HFFc6 (cell line): ENCODE data around the gene ADIPOQ. TPM values are rescaled to one million over a fixed set of nuclear protein-coding genes. Genes with fewer than 3 reads are reported as not detected.
"Not testable (repeated sequence)": the region's sequence is repeated elsewhere in the genome, so short reads cannot be mapped to it uniquely, and the experiment has no call there.

Experiments used
- DNase-seq: peaks from one replicate; pipeline ENCODE4 v3.0.0-alpha.2; 2018
- H3K27ac Mint-ChIP-seq: 2 replicates; pipeline ENCODE4 v1.8.0; 2020; ENCODE audit warnings: mild to moderate bottlenecking, mixed read lengths
- H3K27me3 Mint-ChIP-seq: 2 replicates; pipeline ENCODE4 v1.8.0; 2021; ENCODE audit warnings: mild to moderate bottlenecking, moderate library complexity, mixed read lengths; ENCODE audit not compliant: insufficient read depth
- H3K36me3 Mint-ChIP-seq: 2 replicates; pipeline ENCODE4 v1.8.0; 2021; ENCODE audit warnings: low read depth, mixed read lengths
- H3K4me1 Mint-ChIP-seq: 2 replicates; pipeline ENCODE4 v1.8.0; 2020; ENCODE audit warnings: low read depth, mixed read lengths
- H3K4me3 Mint-ChIP-seq: 2 replicates; pipeline ENCODE4 v1.8.0; 2020; ENCODE audit warnings: mild to moderate bottlenecking, moderate library complexity, mixed read lengths
- H3K9me3 Mint-ChIP-seq: 2 replicates; pipeline ENCODE4 v1.8.0; 2020; ENCODE audit warnings: mild to moderate bottlenecking, mixed read lengths
- total RNA-seq, 6 experiments: library from RNA; stranded (reverse); fragmentation: NEBNext Ultra II Directional; extraction: Animal tissue kit (Norgen Biotek cat#: 25700); gene quantifications; 2 replicates in 1 of 6; 3 replicates in 5 of 6; pipeline ENCODE4 v1.2.3, GENCODE V29; 2021
- TF ChIP-seq, protein P1 (sequence below): fragments of 200-600 bp; sonication (generic); IDR thresholded peaks from 2 replicates; pipeline ENCODE4 v1.5.0; 2021; ENCODE audit warnings: antibody characterized with exemption, mild to moderate bottlenecking

Gene ADIPOQ
- total RNA-seq, 6 experiments from 2014 or later = not detected

DNA sequence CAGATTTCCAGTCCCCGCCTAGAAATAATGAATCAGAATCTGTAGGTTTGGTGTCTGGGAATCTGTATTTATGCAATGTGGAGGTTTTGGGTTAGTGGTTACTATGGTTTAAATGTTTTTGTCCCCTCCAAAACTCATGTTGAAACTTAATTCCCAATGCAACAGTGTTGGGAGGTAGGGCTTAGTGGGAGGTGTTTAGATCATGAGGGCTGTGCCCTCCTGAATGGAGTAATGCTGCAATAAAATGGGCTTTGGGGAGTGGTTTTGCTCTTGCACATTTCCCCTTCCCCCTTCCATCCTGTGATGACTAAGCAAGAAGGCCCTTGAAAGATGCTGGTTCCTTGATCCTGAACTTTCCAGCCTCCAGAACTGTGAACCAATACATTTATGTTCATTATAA is 27.1 kb upstream of the ADIPOQ start:
- Mint-ChIP-seq H3K27me3 (peaks cover 4% of the 10 kb centered on the region; the same call in 1 of the 2 replicates), H3K9me3 (no peaks in the 10 kb centered on the region), H3K27ac (peak overlapping the region; percentile 23; the same call in 1 of the 2 replicates), H3K4me3 (no peak overlapping the region), H3K4me1 (peaks cover 18% of the 10 kb centered on the region), H3K36me3 (no peaks in the 10 kb centered on the region)
- TF ChIP-seq, protein P1, sequence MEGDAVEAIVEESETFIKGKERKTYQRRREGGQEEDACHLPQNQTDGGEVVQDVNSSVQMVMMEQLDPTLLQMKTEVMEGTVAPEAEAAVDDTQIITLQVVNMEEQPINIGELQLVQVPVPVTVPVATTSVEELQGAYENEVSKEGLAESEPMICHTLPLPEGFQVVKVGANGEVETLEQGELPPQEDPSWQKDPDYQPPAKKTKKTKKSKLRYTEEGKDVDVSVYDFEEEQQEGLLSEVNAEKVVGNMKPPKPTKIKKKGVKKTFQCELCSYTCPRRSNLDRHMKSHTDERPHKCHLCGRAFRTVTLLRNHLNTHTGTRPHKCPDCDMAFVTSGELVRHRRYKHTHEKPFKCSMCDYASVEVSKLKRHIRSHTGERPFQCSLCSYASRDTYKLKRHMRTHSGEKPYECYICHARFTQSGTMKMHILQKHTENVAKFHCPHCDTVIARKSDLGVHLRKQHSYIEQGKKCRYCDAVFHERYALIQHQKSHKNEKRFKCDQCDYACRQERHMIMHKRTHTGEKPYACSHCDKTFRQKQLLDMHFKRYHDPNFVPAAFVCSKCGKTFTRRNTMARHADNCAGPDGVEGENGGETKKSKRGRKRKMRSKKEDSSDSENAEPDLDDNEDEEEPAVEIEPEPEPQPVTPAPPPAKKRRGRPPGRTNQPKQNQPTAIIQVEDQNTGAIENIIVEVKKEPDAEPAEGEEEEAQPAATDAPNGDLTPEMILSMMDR = no peak
- DNase-seq = peak; percentile 34

DNA sequence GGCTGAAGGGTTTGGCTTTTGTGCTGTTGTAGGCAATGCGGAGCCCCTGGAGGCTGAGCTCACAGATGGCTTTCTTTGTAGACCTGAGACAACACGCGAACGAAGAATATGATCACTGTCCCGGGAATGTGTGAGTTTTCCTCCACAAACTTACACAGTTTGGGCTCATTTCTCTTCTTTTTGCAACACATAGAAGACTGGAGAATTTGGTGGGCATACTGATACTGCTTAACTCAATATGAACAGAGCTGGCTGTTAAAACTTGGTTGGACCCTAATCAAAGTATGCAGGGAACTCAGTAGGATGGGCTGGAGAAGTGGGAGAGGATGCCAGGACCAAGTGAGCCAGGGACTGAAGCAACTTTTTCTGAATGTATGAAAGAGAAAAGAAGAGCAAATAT is 24.0 kb upstream of the ADIPOQ start:
- Mint-ChIP-seq H3K9me3 (no peaks in the 10 kb centered on the region), H3K4me3 (no peak overlapping the region), H3K4me1 (peaks cover 34% of the 10 kb centered on the region), H3K36me3 (no peaks in the 10 kb centered on the region), H3K27me3 (no peaks in the 10 kb centered on the region), H3K27ac (no peak overlapping the region)
- no peak for DNase-seq
- TF ChIP-seq, protein P1 = no peak

GRCh38 chr3:186818956-186819355 is 23.6 kb upstream of the ADIPOQ start:
- H3K27ac Mint-ChIP-seq = no peak overlapping the region
- H3K4me1 Mint-ChIP-seq = peaks cover 34% of the 10 kb centered on the region
- H3K36me3 Mint-ChIP-seq = no peaks in the 10 kb centered on the region
- H3K4me3 Mint-ChIP-seq = no peak overlapping the region
- DNase-seq = no peak
- TF ChIP-seq, protein P1 = no peak
- no peaks in the 10 kb centered on the region for H3K9me3 Mint-ChIP-seq
- 0 out of 2 replicates have a peak, but pooled peaks cover under 1% of the 10 kb centered on the region for H3K27me3 Mint-ChIP-seq

- H3K4me1 Mint-ChIP-seq = peaks cover 42% of the 10 kb centered on the region
- peak overlapping the region; percentile 85 for H3K4me3 Mint-ChIP-seq
- H3K27me3 Mint-ChIP-seq = peaks cover 14% of the 10 kb centered on the region; the same call in 1 of the 2 replicates
- no peaks in the 10 kb centered on the region for H3K36me3 Mint-ChIP-seq
- DNase-seq = peak; percentile 77
- H3K27ac Mint-ChIP-seq = peak overlapping the region; percentile 92
- TF ChIP-seq, protein P1 = peak; percentile 89
- no peaks in the 10 kb centered on the region for H3K9me3 Mint-ChIP-seq
These were observed 20.8 kb upstream of the ADIPOQ start for GRCh38 chr3:186821429-186822387.

- H3K4me3 Mint-ChIP-seq = peak overlapping the region; percentile 85
- not testable (repeated sequence) for H3K36me3 Mint-ChIP-seq, H3K9me3 Mint-ChIP-seq
- H3K27me3 Mint-ChIP-seq = peaks cover 14% of the 10 kb centered on the region; the same call in 1 of the 2 replicates
- DNase-seq = peak; percentile 28
- peak overlapping the region; percentile 92 for H3K27ac Mint-ChIP-seq
- H3K4me1 Mint-ChIP-seq = peaks cover 43% of the 10 kb centered on the region
These were observed 20.1 kb upstream of the ADIPOQ start for GRCh38 chr3:186822388-186822759.

DNA sequence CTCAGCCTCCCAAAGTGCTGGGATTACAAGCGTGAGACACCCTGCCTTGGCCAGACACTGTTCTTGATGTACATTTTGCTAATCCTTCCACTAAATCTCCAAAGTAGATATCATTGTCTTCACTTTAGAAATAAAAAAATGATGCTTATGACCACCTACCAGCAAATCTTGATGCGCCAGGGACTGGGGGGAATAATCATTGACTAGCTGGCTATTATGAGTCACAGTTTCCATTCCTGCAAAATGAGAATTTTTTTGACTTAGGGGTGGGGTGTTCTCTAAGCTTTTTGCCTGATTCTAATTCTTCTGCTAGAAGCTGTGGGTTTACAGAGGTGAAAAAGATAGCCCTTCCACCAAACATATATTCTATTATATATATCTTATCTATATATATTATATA is 19.1 kb upstream of the ADIPOQ start:
- peak; percentile 21 for DNase-seq
- TF ChIP-seq, protein P1 = no peak
- H3K4me1 Mint-ChIP-seq = peaks cover 43% of the 10 kb centered on the region
- no peak overlapping the region for H3K27ac Mint-ChIP-seq
- no peaks in the 10 kb centered on the region for H3K36me3 Mint-ChIP-seq
- H3K9me3 Mint-ChIP-seq = no peaks in the 10 kb centered on the region
- no peak overlapping the region for H3K4me3 Mint-ChIP-seq
- peaks cover 16% of the 10 kb centered on the region for H3K27me3 Mint-ChIP-seq
